Fibroblast of lung (primary cell): Measurements from ENCODE around the gene ADAM10. TPM values are rescaled to one million over a fixed set of nuclear protein-coding genes. Genes with fewer than 3 reads are reported as not detected.

Source experiments
- DNase-seq, 2 donors: peaks; one replicate each; pipeline versions ENCODE4 v3.0.0 to v3.0.0-alpha.2; 2010; ENCODE audit warnings: low read depth in 2 of 2
- H2AFZ ChIP-seq: 2 replicates; pipeline ENCODE4 v1.5.1; 2012; ENCODE audit warnings: low read length, control low read depth, inconsistent platforms
- H3K27ac ChIP-seq: 2 replicates; pipeline ENCODE4 v1.5.1; 2011; ENCODE audit warnings: low read length, control low read depth; ENCODE audit not compliant: insufficient read depth
- H3K27me3 ChIP-seq: 2 replicates; pipeline ENCODE4 v1.5.1; 2011; ENCODE audit warnings: mild to moderate bottlenecking, low read length; ENCODE audit not compliant: control insufficient read depth, insufficient read depth
- H3K36me3 ChIP-seq: 2 replicates; pipeline ENCODE4 v1.5.1; 2011; ENCODE audit warnings: low read length; ENCODE audit not compliant: control insufficient read depth, insufficient read depth
- H3K4me1 ChIP-seq: 2 replicates; pipeline ENCODE4 v1.5.1; 2011; ENCODE audit warnings: low read length; ENCODE audit not compliant: control insufficient read depth, insufficient read depth; ENCODE audit errors: extremely low read depth
- H3K4me2 ChIP-seq: 2 replicates; pipeline ENCODE4 v1.5.1; 2011; ENCODE audit warnings: low read length, control low read depth; ENCODE audit not compliant: insufficient read depth; ENCODE audit errors: extremely low read depth
- H3K4me3 ChIP-seq, 4 experiments: fragments of 200-600 bp in 1 of 4; sonication (generic) in 1 of 4; replicated peaks in 1 of 4; 2 replicates each; pipeline ENCODE4 v1.5.1; 2011 to 2016; ENCODE audit warnings: low read length in 4 of 4, low read depth in 3 of 4, mild to moderate bottlenecking in 3 of 4, control low read depth in 2 of 4, inconsistent platforms in 1 of 4, mixed read lengths in 1 of 4; ENCODE audit not compliant: insufficient read depth in 1 of 4; ENCODE audit errors: control extremely low read depth in 1 of 4
- H3K79me2 ChIP-seq: 2 replicates; pipeline ENCODE4 v1.5.1; 2012; ENCODE audit warnings: mild to moderate bottlenecking, low read length, inconsistent platforms; ENCODE audit not compliant: control insufficient read depth, insufficient read depth
- H3K9ac ChIP-seq: 2 replicates; pipeline ENCODE4 v1.5.1; 2011; ENCODE audit warnings: mild to moderate bottlenecking, low read length, control low read depth; ENCODE audit not compliant: insufficient read depth
- H3K9me3 ChIP-seq: 2 replicates; pipeline ENCODE4 v1.5.1; 2012; ENCODE audit warnings: low read depth, low read length; ENCODE audit not compliant: control insufficient read depth, insufficient read depth
- H4K20me1 ChIP-seq: 2 replicates; pipeline ENCODE4 v1.5.1; 2011; ENCODE audit warnings: low read length; ENCODE audit not compliant: control insufficient read depth, insufficient read depth; ENCODE audit errors: extremely low read depth
- CTCF ChIP-seq, 2 donors: IDR thresholded peaks in 1 of 2; conservative IDR thresholded peaks in 1 of 2; 1 replicate in 1 of 2; 2 replicates in 1 of 2; pipeline ENCODE4 v1.5.1; 2011 to 2012; ENCODE audit warnings: low read length in 2 of 2, control low read depth in 1 of 2, inconsistent platforms in 1 of 2, low read depth in 1 of 2, mild to moderate bottlenecking in 1 of 2
- EZH2 ChIP-seq: IDR thresholded peaks from 2 replicates; pipeline ENCODE4 v1.5.1; 2012; ENCODE audit warnings: low read length, control low read depth, mild to moderate bottlenecking; ENCODE audit errors: missing control alignments
- polyA plus RNA-seq, 2 donors: library from polyadenylated mRNA; depleted of rRNA in 1 of 2; stranded (reverse) in 1 of 2; unstranded in 1 of 2; fragments of >200 nt; gene quantifications; 2 replicates each; pipeline ENCODE4 v1.2.1, GENCODE V29; 2011 to 2012; ENCODE audit warnings: missing spikeins in 1 of 2
- total RNA-seq: library from RNA; depleted of rRNA; stranded (reverse); fragments of >200 nt; gene quantifications from 2 replicates; pipeline ENCODE4 v1.2.1, GENCODE V29; 2014

The ADAM10 gene
- total and polyA plus RNA-seq, 2 donors (not counting 1 experiment from before 2014, with no cell fraction given), result 224 to 318 TPM

- TF ChIP-seq EZH2 (no peak), CTCF (conservative IDR thresholded peaks at IDR 0.05 in 1 of 2, IDR thresholded peaks at IDR 0.05 in 1 of 2; ENCODE audit: low read depth in 1 of 2, low read length in 2 of 2) (no peak)
- no peaks in the 10 kb centered on the region for H3K79me2 ChIP-seq
- no peak overlapping the region for H2AFZ ChIP-seq
- no peak for DNase-seq
- H3K36me3 ChIP-seq, result no peaks in the 10 kb centered on the region
- H3K9ac ChIP-seq, result no peak overlapping the region
- no peak overlapping the region for H3K27ac ChIP-seq
- no peak overlapping the region for H3K4me3 ChIP-seq
- no peaks in the 10 kb centered on the region for H3K4me1 ChIP-seq
- H3K4me2 ChIP-seq, result no peak overlapping the region
- no peaks in the 10 kb centered on the region for H3K27me3 ChIP-seq
- no peaks in the 10 kb centered on the region for H4K20me1 ChIP-seq
- no peaks in the 10 kb centered on the region for H3K9me3 ChIP-seq
These were observed 161.4 kb downstream of the ADAM10 start for GRCh38 chr15:58588096-58588495.

- DNase-seq, result peak in 1 of 2 donors; percentile 13
- Histone ChIP-seq H3K9me3 (no peaks in the 10 kb centered on the region), H4K20me1 (no peaks in the 10 kb centered on the region), H3K36me3 (no peaks in the 10 kb centered on the region), H3K9ac (no peak overlapping the region), H3K4me2 (no peak overlapping the region), H3K27me3 (no peaks in the 10 kb centered on the region), H3K79me2 (no peaks in the 10 kb centered on the region), H3K27ac (no peak overlapping the region), H3K4me1 (no peaks in the 10 kb centered on the region), H3K4me3 (no peak overlapping the region), H2AFZ (no peak overlapping the region)
- TF ChIP-seq CTCF (conservative IDR thresholded peaks at IDR 0.05 in 1 of 2, IDR thresholded peaks at IDR 0.05 in 1 of 2; ENCODE audit: low read depth in 1 of 2, low read length in 2 of 2) (no peak), EZH2 (no peak)
These were observed 162.0 kb downstream of the ADAM10 start for GRCh38 chr15:58587486-58587885.

GRCh38 chr15:58585693-58586443, 163.6 kb downstream of the ADAM10 start:
- H3K9me3 ChIP-seq, result no peaks in the 10 kb centered on the region
- no peak overlapping the region for H3K9ac ChIP-seq
- no peak for DNase-seq
- no peak overlapping the region for H3K27ac ChIP-seq
- no peak overlapping the region for H3K4me2 ChIP-seq
- H3K27me3 ChIP-seq, result no peaks in the 10 kb centered on the region
- H3K79me2 ChIP-seq, result no peaks in the 10 kb centered on the region
- H4K20me1 ChIP-seq, result no peaks in the 10 kb centered on the region
- no peaks in the 10 kb centered on the region for H3K36me3 ChIP-seq
- H3K4me3 ChIP-seq, result no peak overlapping the region
- TF ChIP-seq CTCF (conservative IDR thresholded peaks at IDR 0.05 in 1 of 2, IDR thresholded peaks at IDR 0.05 in 1 of 2; ENCODE audit: low read depth in 1 of 2, low read length in 2 of 2), result no peak
- TF ChIP-seq EZH2, result no peak
- no peaks in the 10 kb centered on the region for H3K4me1 ChIP-seq
- H2AFZ ChIP-seq, result no peak overlapping the region
